ENCODE results near the gene MUC22. TPM values are rescaled to one million over a fixed set of nuclear protein-coding genes. Genes with fewer than 3 reads are reported as not detected.

Gene MUC22
- not detected for total RNA-seq

DNA sequence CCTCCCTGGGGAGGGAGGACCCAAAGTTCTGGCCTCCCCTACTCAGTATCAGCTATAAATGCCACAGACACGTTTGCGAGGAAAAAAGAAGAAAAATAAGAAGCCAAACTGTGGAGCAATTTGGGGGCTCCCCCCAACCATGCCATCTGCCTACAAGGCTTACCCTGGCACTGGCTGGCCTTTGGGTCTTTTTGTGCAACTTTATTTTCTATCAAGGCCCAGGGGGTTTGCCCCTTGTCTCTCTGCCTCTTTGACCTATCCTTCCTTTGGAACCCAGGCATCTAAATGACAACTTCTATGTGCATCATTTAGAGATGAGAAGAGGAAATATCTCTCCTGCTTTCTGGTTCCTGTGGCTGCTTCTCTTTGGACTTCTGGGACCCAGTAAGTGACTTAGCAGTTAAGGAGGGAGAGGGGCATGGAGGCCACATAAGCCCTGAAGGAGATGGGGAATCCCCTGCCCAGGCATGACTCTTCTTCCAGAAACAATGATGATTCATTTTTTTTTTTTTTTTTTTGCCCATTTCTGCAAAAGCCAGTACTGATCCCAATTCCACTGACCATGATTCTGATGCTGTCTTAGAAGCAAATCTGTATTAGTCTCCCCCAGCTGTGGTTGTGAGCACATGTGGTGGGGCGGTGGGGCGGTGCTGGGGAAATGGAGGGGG, at the start of gene MUC22:
MUC22 (plus strand) TSS at position 82 of the 668 bp plus-strand sequence; CDS start at position 315, 233 bp downstream.

GRCh38 chr6:30983439-30983838, 26.8 kb upstream of the MUC22 start, which contains the start of gene MUC21:
TSS of gene MUC21 (plus strand) at chr6:30983718. CDS start at chr6:30983959, 241 bp downstream.

Small RNA genes lying within 50 kb of the gene (small RNA-seq; reads per million reads assigned to genes)
- not detected for gene RNU6-1133P (ENCODE audit: low replicate concordance)

Other genes with a start within 250 kb of the MUC22 start
- 141 TPM for gene DDR1, start 126.0 kb upstream of the MUC22 start, total RNA-seq
- 48.3 TPM for gene GTF2H4, start 102.3 kb upstream of the MUC22 start, total RNA-seq
- gene VARS2, start 96.2 kb upstream of the MUC22 start, total RNA-seq = 26.7 TPM
- not detected for gene SFTA2, start 78.3 kb upstream of the MUC22 start, total RNA-seq
- not detected for gene MUCL3, start 69.5 kb upstream of the MUC22 start, total RNA-seq
- gene MUC21, start 26.8 kb upstream of the MUC22 start, total RNA-seq = not detected
- not detected for gene C6orf15, start 102.1 kb downstream of the MUC22 start, total RNA-seq
- gene PSORS1C1, start 104.3 kb downstream of the MUC22 start, total RNA-seq = 0.06 TPM
- gene CDSN, start 110.0 kb downstream of the MUC22 start, total RNA-seq = not detected
- 0.29 TPM for gene PSORS1C2, start 128.6 kb downstream of the MUC22 start, total RNA-seq
- gene CCHCR1, start 147.3 kb downstream of the MUC22 start, total RNA-seq = 27.2 TPM
- gene TCF19, start 148.1 kb downstream of the MUC22 start, total RNA-seq = 16.8 TPM
- 11.4 TPM for gene POU5F1, start 160.2 kb downstream of the MUC22 start, total RNA-seq